H9 (cell line): ENCODE data around the gene TAS1R1. TPM values are rescaled to one million over a fixed set of nuclear protein-coding genes. Genes with fewer than 3 reads are reported as not detected.

Experiments
- DNase-seq: peaks from one replicate; pipeline ENCODE4 v3.0.0-alpha.2; 2017
- H2AFZ ChIP-seq: one replicate; pipeline ENCODE4 v1.6.1; 2013; ENCODE audit warnings: mild to moderate bottlenecking, low read length, control low read depth, moderate library complexity
- H2AK5ac ChIP-seq: 2 replicates; pipeline ENCODE4 v1.6.1; 2013; ENCODE audit warnings: low read length, control low read depth, mixed read lengths; ENCODE audit not compliant: insufficient read length
- H2BK120ac ChIP-seq: one replicate; pipeline ENCODE4 v1.6.1; 2013; ENCODE audit warnings: low read depth, mild to moderate bottlenecking, low read length, control low read depth, inconsistent platforms; ENCODE audit not compliant: poor library complexity, severe bottlenecking
- H2BK12ac ChIP-seq: 2 replicates; pipeline ENCODE4 v1.6.1; 2013; ENCODE audit warnings: low read length, control low read depth, mixed read lengths, low read depth; ENCODE audit not compliant: insufficient read length
- H2BK15ac ChIP-seq: 2 replicates; pipeline ENCODE4 v1.6.1; 2013; ENCODE audit warnings: low read depth, low read length, control low read depth
- H2BK20ac ChIP-seq: one replicate; pipeline ENCODE4 v1.6.1; 2013; ENCODE audit warnings: low read depth, mild to moderate bottlenecking, low read length, control low read depth, inconsistent platforms; ENCODE audit not compliant: poor library complexity, severe bottlenecking
- H2BK5ac ChIP-seq: 2 replicates; pipeline ENCODE4 v1.6.1; 2013; ENCODE audit warnings: low read length, control low read depth, mixed read lengths; ENCODE audit not compliant: insufficient read length
- H3K14ac ChIP-seq: 2 replicates; pipeline ENCODE4 v1.6.1; 2013; ENCODE audit warnings: low read length, control low read depth; ENCODE audit not compliant: insufficient read depth
- H3K18ac ChIP-seq: 2 replicates; pipeline ENCODE4 v1.6.1; 2013; ENCODE audit warnings: low read depth, mild to moderate bottlenecking, mixed read lengths, low read length, control low read depth; ENCODE audit not compliant: insufficient read length
- H3K23ac ChIP-seq: 2 replicates; pipeline ENCODE4 v1.6.1; 2013; ENCODE audit warnings: low read length, control low read depth, mixed read lengths, low read depth; ENCODE audit not compliant: insufficient read length
- H3K23me2 ChIP-seq: 2 replicates; pipeline ENCODE4 v1.6.1; 2013; ENCODE audit warnings: low read depth, mild to moderate bottlenecking, mixed read lengths, low read length, control low read depth; ENCODE audit not compliant: insufficient read length, poor library complexity, severe bottlenecking
- H3K27ac ChIP-seq: 2 replicates; pipeline ENCODE4 v1.5.1; 2013; ENCODE audit warnings: low read length, control low read depth, mixed read lengths, low read depth; ENCODE audit not compliant: insufficient read length
- H3K27me3 ChIP-seq: 2 replicates; pipeline ENCODE4 v1.6.1; 2013; ENCODE audit warnings: low read length, control low read depth, inconsistent platforms; ENCODE audit not compliant: insufficient read depth
- H3K4ac ChIP-seq: 2 replicates; pipeline ENCODE4 v1.6.1; 2013; ENCODE audit warnings: low read depth, mild to moderate bottlenecking, control low read depth, inconsistent platforms, low read length, moderate library complexity
- H3K4me1 ChIP-seq: 2 replicates; pipeline ENCODE4 v1.6.1; 2013; ENCODE audit warnings: low read length, control low read depth, inconsistent platforms; ENCODE audit not compliant: insufficient read depth
- H3K4me2 ChIP-seq: 2 replicates; pipeline ENCODE4 v1.6.1; 2013; ENCODE audit warnings: low read length, control low read depth, mixed read lengths; ENCODE audit not compliant: insufficient read length, insufficient read depth
- H3K56ac ChIP-seq: 2 replicates; pipeline ENCODE4 v1.6.1; 2013; ENCODE audit warnings: low read depth, mild to moderate bottlenecking, mixed read lengths, low read length, control low read depth; ENCODE audit not compliant: insufficient read length
- H3K79me1 ChIP-seq: 2 replicates; pipeline ENCODE4 v1.6.1; 2013; ENCODE audit warnings: low read depth, mild to moderate bottlenecking, moderate library complexity, low read length, control low read depth, inconsistent platforms; ENCODE audit not compliant: insufficient read depth, poor library complexity, severe bottlenecking
- H3K79me2 ChIP-seq: 2 replicates; pipeline ENCODE4 v1.6.1; 2013; ENCODE audit warnings: low read length, control low read depth, inconsistent platforms; ENCODE audit not compliant: insufficient read depth
- H3K9ac ChIP-seq: 2 replicates; pipeline ENCODE4 v1.6.1; 2013; ENCODE audit warnings: low read length, control low read depth, mixed read lengths; ENCODE audit not compliant: insufficient read length; ENCODE audit errors: extremely low read depth
- H3K9me3 ChIP-seq: one replicate; pipeline ENCODE4 v1.6.1; 2013; ENCODE audit warnings: low read depth, low read length, inconsistent platforms; ENCODE audit not compliant: control insufficient read depth
- H3T11ph ChIP-seq: one replicate; pipeline ENCODE4 v1.6.1; 2013; ENCODE audit warnings: mild to moderate bottlenecking, low read length, control low read depth, inconsistent platforms
- H4K20me1 ChIP-seq: one replicate; pipeline ENCODE4 v1.6.1; 2013; ENCODE audit not compliant: control insufficient read depth, insufficient read length, insufficient read depth
- H4K5ac ChIP-seq: 2 replicates; pipeline ENCODE4 v1.6.1; 2013; ENCODE audit warnings: low read depth, mild to moderate bottlenecking, mixed read lengths, low read length, control low read depth; ENCODE audit not compliant: insufficient read length
- H4K8ac ChIP-seq: replicated peaks from 2 replicates; pipeline ENCODE4 v1.6.1; 2013; ENCODE audit warnings: low read length, control low read depth, mixed read lengths, low read depth; ENCODE audit not compliant: insufficient read length
- H4K91ac ChIP-seq: 2 replicates; pipeline ENCODE4 v1.6.1; 2013; ENCODE audit warnings: low read depth, mild to moderate bottlenecking, moderate library complexity, mixed read lengths, low read length, control low read depth; ENCODE audit not compliant: insufficient read length
- H3K27ac Mint-ChIP-seq, 3 experiments: 2 replicates in 2 of 3; 3 replicates in 1 of 3; pipeline ENCODE4 v1.8.0; 2020 to 2021; ENCODE audit warnings: mixed read lengths in 3 of 3, mild to moderate bottlenecking in 1 of 3, moderate library complexity in 1 of 3
- H3K27me3 Mint-ChIP-seq: 2 replicates; pipeline ENCODE4 v1.8.0; 2021; ENCODE audit warnings: low read depth, mild to moderate bottlenecking, moderate library complexity, mixed read lengths
- H3K36me3 Mint-ChIP-seq, 3 experiments: 2 replicates in 2 of 3; 3 replicates in 1 of 3; pipeline ENCODE4 v1.8.0; 2020 to 2021; ENCODE audit warnings: low read depth in 3 of 3, mixed read lengths in 3 of 3; ENCODE audit not compliant: insufficient read depth in 1 of 3
- H3K4me1 Mint-ChIP-seq, 2 experiments: 2 replicates each; pipeline ENCODE4 v1.8.0; 2020; ENCODE audit warnings: mixed read lengths in 2 of 2
- H3K4me3 Mint-ChIP-seq, 2 experiments: 2 replicates in 1 of 2; 3 replicates in 1 of 2; pipeline ENCODE4 v1.8.0; 2020 to 2021; ENCODE audit warnings: mild to moderate bottlenecking in 2 of 2, mixed read lengths in 2 of 2, moderate library complexity in 1 of 2
- H3K9me3 Mint-ChIP-seq, 2 experiments: 2 replicates in 1 of 2; 3 replicates in 1 of 2; pipeline ENCODE4 v1.8.0; 2020; ENCODE audit warnings: mild to moderate bottlenecking in 2 of 2, mixed read lengths in 2 of 2, moderate library complexity in 1 of 2
- CTCF ChIP-seq: fragments of 200-600 bp; sonication (generic); conservative IDR thresholded peaks from 3 replicates; pipeline ENCODE4 v1.8.0; 2021; ENCODE audit warnings: antibody characterized with exemption, mild to moderate bottlenecking
- WGBS: extraction: QIAGEN DNeasy Blood & Tissue Kit; methylation state at CpG from one replicate; pipeline ENCODE4 v1.1.7; 2013; ENCODE audit warnings: missing lambda C conversion rate, low lambda C conversion rate, mixed read lengths; ENCODE audit not compliant: insufficient read length; ENCODE audit errors: extremely low coverage; 5-methylcytosine and 5-hydroxymethylcytosine counted together
- total RNA-seq: library from RNA; stranded (reverse); gene quantifications from 2 replicates; pipeline ENCODE4 v1.2.1, GENCODE V29; 2021

TAS1R1 gene
- total RNA-seq, 1 experiment from 2014 or later: not detected

DNA sequence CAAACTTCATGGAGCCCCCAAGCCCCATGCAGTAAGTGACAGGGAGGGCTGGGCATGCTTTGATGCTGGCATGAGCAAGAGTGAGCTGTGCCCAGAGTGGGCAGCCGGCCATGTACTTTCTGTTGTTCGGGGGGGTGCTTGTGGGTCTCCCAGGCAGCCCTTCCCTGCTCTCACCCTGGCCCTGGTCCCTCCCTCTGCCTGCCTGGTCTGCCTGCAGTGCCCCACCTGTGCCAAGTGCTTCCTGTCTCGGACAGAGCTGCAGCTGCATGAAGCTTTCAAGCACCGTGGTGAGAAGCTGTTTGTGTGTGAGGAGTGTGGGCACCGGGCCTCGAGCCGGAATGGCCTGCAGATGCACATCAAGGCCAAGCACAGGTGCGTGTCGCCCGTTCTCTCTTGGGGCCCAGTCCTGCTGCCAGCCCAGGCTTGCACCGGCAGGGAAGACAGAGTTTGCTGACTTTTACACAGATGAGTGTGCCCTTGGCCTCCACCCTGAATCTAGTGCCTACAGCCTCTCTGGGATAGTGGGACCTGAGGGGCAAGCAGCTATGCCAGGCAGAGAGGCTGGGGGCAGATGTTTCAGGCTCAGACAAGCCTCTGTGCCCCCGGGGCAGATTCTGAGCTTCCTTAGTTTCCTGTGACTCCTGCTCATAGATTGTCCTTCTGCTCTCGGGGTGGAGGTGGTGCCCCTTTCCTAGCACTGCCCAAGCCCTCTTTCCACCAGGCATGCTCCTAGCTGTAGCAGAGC, 32.3 kb downstream of the TAS1R1 start:
- Mint-ChIP-seq H3K9me3 (no peaks in the 10 kb centered on the region), H3K4me3 (no peak overlapping the region; a peak in 1 of 5 replicates), H3K27ac (peak overlapping the region in 2 of 3 experiments; percentile 77 to 92; a peak in 2 of 7 replicates), H3K4me1 (peaks cover 0 to 3% of the 10 kb centered on the region in 2 experiments; a peak in 1 of 4 replicates), H3K36me3 (peaks cover 9 to 37% (median 30%) of the 10 kb centered on the region in 3 experiments; a peak in 6 of 7 replicates), H3K27me3 (no peaks in the 10 kb centered on the region)
- Histone ChIP-seq H3K23me2 (no peaks in the 10 kb centered on the region), H3K4ac (no peak overlapping the region), H3K4me1 (no peaks in the 10 kb centered on the region), H3K56ac (no peak overlapping the region), H3K79me1 (no peaks in the 10 kb centered on the region), H2BK5ac (no peak overlapping the region), H3K79me2 (no peaks in the 10 kb centered on the region), H3K27me3 (no peaks in the 10 kb centered on the region), H3K4me2 (no peak overlapping the region), H2BK12ac (no peak overlapping the region), H3K27ac (no peak overlapping the region), H4K5ac (no peak overlapping the region), H4K20me1 (no peaks in the 10 kb centered on the region), H3T11ph (no peak overlapping the region), H4K91ac (no peak overlapping the region), H2AFZ (no peak overlapping the region), H2BK20ac (no peak overlapping the region), H3K9me3 (no peaks in the 10 kb centered on the region), H3K18ac (no peak overlapping the region), H3K23ac (no peak overlapping the region), H2BK15ac (no peak overlapping the region), H2AK5ac (no peak overlapping the region), H2BK120ac (no peak overlapping the region), H4K8ac (no peak overlapping the region), H3K9ac (no peak overlapping the region), H3K14ac (no peak overlapping the region; the same call in 1 of the 2 replicates)
- TF ChIP-seq CTCF: no peak
- no peak for DNase-seq
- no CpG with 5 or more reads among the region's 13 CpGs for WGBS
